ENCODE measurements around the gene LYPD8.
"Not testable (repeated sequence)": the region's sequence is repeated elsewhere in the genome, so short reads cannot be mapped to it uniquely, and the experiment has no call there.

Gene LYPD8

DNA sequence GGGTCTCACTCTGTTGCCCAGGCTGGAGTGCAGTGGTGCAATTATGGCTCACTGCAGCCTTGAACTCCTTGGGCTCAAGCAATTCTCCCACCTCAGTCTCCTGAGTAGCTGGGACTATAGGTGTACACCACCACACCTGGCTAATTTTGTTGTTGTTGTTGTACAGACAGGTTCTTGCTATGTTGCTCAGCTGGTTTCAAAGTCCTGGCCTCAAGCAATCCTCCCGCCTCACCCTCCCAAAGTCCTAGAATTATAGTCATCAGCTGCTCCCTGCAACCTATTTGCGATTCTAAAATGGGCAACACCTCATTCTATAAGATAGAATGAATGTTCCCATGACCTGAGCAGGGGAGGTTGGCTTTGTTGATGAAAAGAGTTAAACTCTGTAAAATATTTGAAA is 33.8 kb upstream of the LYPD8 start:
- H3K9me3 ChIP-seq (ENCODE audit: control insufficient read depth, insufficient read depth, low read length); H3K36me3 ChIP-seq (ENCODE audit: control insufficient read depth, insufficient read depth, low read length); H3K27me3 ChIP-seq (ENCODE audit: control insufficient read depth, insufficient read depth, low read length); H3K27ac ChIP-seq (ENCODE audit: low read length); H3K4me3 ChIP-seq (ENCODE audit: low read length); DNase-seq (ENCODE audit: low read depth, low spot score); H3K4me1 ChIP-seq (ENCODE audit: control insufficient read depth, insufficient read depth, low read length): not testable (repeated sequence)
- no CpG with 5 or more reads among the region's 2 CpGs for WGBS (ENCODE audit: insufficient coverage, insufficient read length)

DNA sequence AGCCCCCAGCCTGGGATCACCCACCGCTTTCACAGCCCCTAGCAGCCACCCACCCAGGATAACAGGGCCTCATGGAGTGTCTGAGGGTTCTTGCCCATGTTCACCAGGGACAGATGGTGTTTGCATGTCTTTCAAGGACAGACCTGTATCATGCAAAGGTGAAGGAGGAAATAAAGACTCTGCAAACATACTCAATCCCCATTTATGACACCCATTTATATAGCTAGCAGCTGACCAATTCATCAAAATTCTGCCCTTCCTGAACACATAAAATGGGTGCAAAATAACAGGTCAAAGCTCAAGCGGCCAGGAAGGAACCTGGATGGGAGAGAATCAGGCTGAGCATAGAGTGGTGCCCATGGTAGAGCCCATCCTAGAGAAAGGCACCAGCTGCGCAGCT is 32.8 kb upstream of the LYPD8 start:
- Histone ChIP-seq H3K4me1 (ENCODE audit: control insufficient read depth, insufficient read depth, low read length) (no peaks in the 10 kb centered on the region), H3K27ac (ENCODE audit: low read length) (no peak overlapping the region), H3K4me3 (ENCODE audit: low read length) (no peak overlapping the region), H3K27me3 (ENCODE audit: control insufficient read depth, insufficient read depth, low read length) (no peaks in the 10 kb centered on the region), H3K36me3 (ENCODE audit: control insufficient read depth, insufficient read depth, low read length) (no peaks in the 10 kb centered on the region), H3K9me3 (ENCODE audit: control insufficient read depth, insufficient read depth, low read length) (peaks cover 12% of the 10 kb centered on the region)
- DNase-seq (ENCODE audit: low read depth, low spot score), result no peak
- no CpG with 5 or more reads among the region's 3 CpGs for WGBS (ENCODE audit: insufficient coverage, insufficient read length)

GRCh38 chr1:248787430-248787829 is 31.9 kb upstream of the LYPD8 start:
- Histone ChIP-seq H3K27me3 (ENCODE audit: control insufficient read depth, insufficient read depth, low read length) (no peaks in the 10 kb centered on the region), H3K27ac (ENCODE audit: low read length) (no peak overlapping the region), H3K4me1 (ENCODE audit: control insufficient read depth, insufficient read depth, low read length) (no peaks in the 10 kb centered on the region), H3K4me3 (ENCODE audit: low read length) (no peak overlapping the region), H3K9me3 (ENCODE audit: control insufficient read depth, insufficient read depth, low read length) (peaks cover 10% of the 10 kb centered on the region), H3K36me3 (ENCODE audit: control insufficient read depth, insufficient read depth, low read length) (no peaks in the 10 kb centered on the region)
- DNase-seq (ENCODE audit: low read depth, low spot score), result no peak
- WGBS (ENCODE audit: insufficient coverage, insufficient read length), result no CpG with 5 or more reads among the region's 4 CpGs

- Histone ChIP-seq H3K27ac (ENCODE audit: low read length) (no peak overlapping the region), H3K36me3 (ENCODE audit: control insufficient read depth, insufficient read depth, low read length) (no peaks in the 10 kb centered on the region), H3K4me3 (ENCODE audit: low read length) (no peak overlapping the region), H3K9me3 (ENCODE audit: control insufficient read depth, insufficient read depth, low read length) (peaks cover 14% of the 10 kb centered on the region), H3K4me1 (ENCODE audit: control insufficient read depth, insufficient read depth, low read length) (no peaks in the 10 kb centered on the region), H3K27me3 (ENCODE audit: control insufficient read depth, insufficient read depth, low read length) (no peaks in the 10 kb centered on the region)
- WGBS (ENCODE audit: insufficient coverage, insufficient read length), result no CpG with 5 or more reads among the region's 3 CpGs
- no peak for DNase-seq (ENCODE audit: low read depth, low spot score)
These were observed 30.6 kb upstream of the LYPD8 start for GRCh38 chr1:248786156-248786555.

- Histone ChIP-seq H3K9me3 (ENCODE audit: control insufficient read depth, insufficient read depth, low read length) (peaks cover 17% of the 10 kb centered on the region), H3K4me1 (ENCODE audit: control insufficient read depth, insufficient read depth, low read length) (no peaks in the 10 kb centered on the region), H3K4me3 (ENCODE audit: low read length) (no peak overlapping the region), H3K36me3 (ENCODE audit: control insufficient read depth, insufficient read depth, low read length) (no peaks in the 10 kb centered on the region), H3K27ac (ENCODE audit: low read length) (no peak overlapping the region), H3K27me3 (ENCODE audit: control insufficient read depth, insufficient read depth, low read length) (no peaks in the 10 kb centered on the region)
- no peak for DNase-seq (ENCODE audit: low read depth, low spot score)
- no CpG with 5 or more reads among the region's 3 CpGs for WGBS (ENCODE audit: insufficient coverage, insufficient read length)
These were observed 27.8 kb upstream of the LYPD8 start for GRCh38 chr1:248783367-248783766.

DNA sequence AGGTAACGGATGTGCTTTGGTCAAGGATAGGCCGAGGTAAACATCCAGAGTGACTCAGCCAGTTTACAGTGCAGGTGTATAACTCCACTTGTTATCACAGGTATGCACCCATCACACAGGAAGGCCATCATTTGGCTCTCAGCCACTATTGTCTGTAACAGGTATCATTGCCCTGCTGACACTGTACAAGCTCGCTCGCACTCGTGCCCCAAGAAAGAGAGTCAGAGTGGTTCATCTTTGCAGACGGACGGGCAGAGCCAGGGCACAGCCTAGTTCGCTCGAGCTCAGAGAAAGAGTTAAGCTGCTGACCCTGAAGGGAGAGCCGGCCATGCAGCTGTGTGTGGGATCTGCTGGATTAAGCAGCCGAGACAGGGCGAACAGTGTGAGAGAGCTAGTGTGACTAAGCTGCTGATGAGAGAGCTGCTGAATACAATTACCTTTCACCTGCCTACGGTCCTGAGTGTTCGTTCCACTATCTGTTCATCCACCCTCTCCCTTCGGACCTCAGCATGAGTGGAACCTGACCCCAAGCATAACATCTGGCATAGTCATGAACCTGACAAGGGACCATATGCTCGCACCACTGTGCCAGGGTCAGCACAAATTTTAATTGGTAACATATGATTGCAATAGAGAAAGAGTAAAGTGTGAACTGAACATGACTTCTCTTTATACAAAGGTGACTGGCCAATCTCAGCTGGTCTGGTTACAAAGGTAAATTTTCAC is 27.0 kb upstream of the LYPD8 start:
- no peak overlapping the region for H3K27ac ChIP-seq (ENCODE audit: low read length)
- WGBS (ENCODE audit: insufficient coverage, insufficient read length), result no CpG with 5 or more reads among the region's 16 CpGs
- H3K4me1 ChIP-seq (ENCODE audit: control insufficient read depth, insufficient read depth, low read length), result no peaks in the 10 kb centered on the region
- DNase-seq (ENCODE audit: low read depth, low spot score), result no peak
- peaks cover 17% of the 10 kb centered on the region for H3K9me3 ChIP-seq (ENCODE audit: control insufficient read depth, insufficient read depth, low read length)
- no peak overlapping the region for H3K4me3 ChIP-seq (ENCODE audit: low read length)
- no peaks in the 10 kb centered on the region for H3K27me3 ChIP-seq (ENCODE audit: control insufficient read depth, insufficient read depth, low read length)
- no peaks in the 10 kb centered on the region for H3K36me3 ChIP-seq (ENCODE audit: control insufficient read depth, insufficient read depth, low read length)

- no CpG with 5 or more reads among the region's 2 CpGs for WGBS (ENCODE audit: insufficient coverage, insufficient read length)
- Histone ChIP-seq H3K4me1 (ENCODE audit: control insufficient read depth, insufficient read depth, low read length) (no peaks in the 10 kb centered on the region), H3K36me3 (ENCODE audit: control insufficient read depth, insufficient read depth, low read length) (no peaks in the 10 kb centered on the region), H3K4me3 (ENCODE audit: low read length) (no peak overlapping the region), H3K27ac (ENCODE audit: low read length) (no peak overlapping the region), H3K27me3 (ENCODE audit: control insufficient read depth, insufficient read depth, low read length) (no peaks in the 10 kb centered on the region), H3K9me3 (ENCODE audit: control insufficient read depth, insufficient read depth, low read length) (peaks cover 20% of the 10 kb centered on the region)
- no peak for DNase-seq (ENCODE audit: low read depth, low spot score)
These were observed 23.8 kb upstream of the LYPD8 start for GRCh38 chr1:248779350-248779749.

GRCh38 chr1:248778906-248779305 is 23.3 kb upstream of the LYPD8 start:
- no peaks in the 10 kb centered on the region for H3K27me3 ChIP-seq (ENCODE audit: control insufficient read depth, insufficient read depth, low read length)
- no CpG with 5 or more reads among the region's 2 CpGs for WGBS (ENCODE audit: insufficient coverage, insufficient read length)
- H3K9me3 ChIP-seq (ENCODE audit: control insufficient read depth, insufficient read depth, low read length), result peaks cover 20% of the 10 kb centered on the region

GRCh38 chr1:248776991-248777390 is 21.4 kb upstream of the LYPD8 start:
- DNase-seq (ENCODE audit: low read depth, low spot score), result no peak
- Histone ChIP-seq H3K36me3 (ENCODE audit: control insufficient read depth, insufficient read depth, low read length) (no peaks in the 10 kb centered on the region), H3K9me3 (ENCODE audit: control insufficient read depth, insufficient read depth, low read length) (peaks cover 14% of the 10 kb centered on the region), H3K27me3 (ENCODE audit: control insufficient read depth, insufficient read depth, low read length) (no peaks in the 10 kb centered on the region), H3K4me1 (ENCODE audit: control insufficient read depth, insufficient read depth, low read length) (no peaks in the 10 kb centered on the region), H3K4me3 (ENCODE audit: low read length) (no peak overlapping the region), H3K27ac (ENCODE audit: low read length) (no peak overlapping the region)

More at GRCh38 chr1:248778906-248779305, 23.3 kb upstream of the LYPD8 start:
- H3K4me1 ChIP-seq (ENCODE audit: control insufficient read depth, insufficient read depth, low read length), result no peaks in the 10 kb centered on the region
- DNase-seq (ENCODE audit: low read depth, low spot score), result no peak
- H3K36me3 ChIP-seq (ENCODE audit: control insufficient read depth, insufficient read depth, low read length), result no peaks in the 10 kb centered on the region
- H3K4me3 ChIP-seq (ENCODE audit: low read length), result no peak overlapping the region
- no peak overlapping the region for H3K27ac ChIP-seq (ENCODE audit: low read length)

DNA sequence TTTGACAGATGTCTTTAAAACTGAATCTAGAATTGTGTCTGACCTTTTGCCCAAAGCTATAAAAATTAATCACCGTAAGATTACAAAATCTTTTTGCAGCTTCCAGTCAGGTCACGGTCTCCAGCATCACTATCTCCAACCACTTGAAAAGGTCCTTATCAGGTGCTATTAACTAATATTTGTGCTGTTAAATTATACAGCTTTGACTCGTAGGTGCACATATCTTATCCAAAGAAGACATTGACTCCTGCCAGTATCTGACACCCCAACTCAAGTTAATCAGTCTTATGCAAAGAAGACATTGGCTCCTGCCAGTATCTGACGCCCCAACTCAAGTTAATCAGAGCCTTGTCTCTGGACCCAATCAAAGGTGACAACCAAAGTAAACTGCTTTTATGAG is 19.9 kb upstream of the LYPD8 start:
- Histone ChIP-seq H3K4me3 (ENCODE audit: low read length) (no peak overlapping the region), H3K36me3 (ENCODE audit: control insufficient read depth, insufficient read depth, low read length) (no peaks in the 10 kb centered on the region), H3K9me3 (ENCODE audit: control insufficient read depth, insufficient read depth, low read length) (peaks cover 11% of the 10 kb centered on the region), H3K27me3 (ENCODE audit: control insufficient read depth, insufficient read depth, low read length) (no peaks in the 10 kb centered on the region), H3K4me1 (ENCODE audit: control insufficient read depth, insufficient read depth, low read length) (no peaks in the 10 kb centered on the region), H3K27ac (ENCODE audit: low read length) (no peak overlapping the region)
- no CpG with 5 or more reads among the region's 4 CpGs for WGBS (ENCODE audit: insufficient coverage, insufficient read length)
- no peak for DNase-seq (ENCODE audit: low read depth, low spot score)

- Histone ChIP-seq H3K4me3 (ENCODE audit: low read length) (no peak overlapping the region), H3K4me1 (ENCODE audit: control insufficient read depth, insufficient read depth, low read length) (no peaks in the 10 kb centered on the region), H3K9me3 (ENCODE audit: control insufficient read depth, insufficient read depth, low read length) (peaks cover 14% of the 10 kb centered on the region), H3K27me3 (ENCODE audit: control insufficient read depth, insufficient read depth, low read length) (no peaks in the 10 kb centered on the region), H3K27ac (ENCODE audit: low read length) (no peak overlapping the region), H3K36me3 (ENCODE audit: control insufficient read depth, insufficient read depth, low read length) (no peaks in the 10 kb centered on the region)
- no CpG with 5 or more reads among the region's 3 CpGs for whole genome bisulfite sequencing (ENCODE audit: insufficient coverage, insufficient read length)
- DNase-seq (ENCODE audit: low read depth, low spot score), result no peak
These were observed 4.1 kb upstream of the LYPD8 start for GRCh38 chr1:248759644-248760043.
